Renal cortical epithelial cell (primary cell): Measurements from ENCODE around the gene RALGPS1. TPM values are rescaled to one million over a fixed set of nuclear protein-coding genes. Genes with fewer than 3 reads are reported as not detected.
A peak's percentile ranks its signal among the peaks of the same experiment; 100 is the strongest.

Experiments
- DNase-seq: peaks from one replicate; pipeline ENCODE4 v3.0.0-alpha.2; 2011; ENCODE audit warnings: low read depth
- total RNA-seq: library from RNA; depleted of rRNA; stranded (reverse); fragments of >200 nt; gene quantifications from 2 replicates; pipeline ENCODE4 v1.2.3, GENCODE V29; 2014

The RALGPS1 gene
- 1.4 and 5.4 TPM in 2 replicates for total RNA-seq

- peak; percentile 81 for DNase-seq
Measured at GRCh38 chr9:126914458-126915280, at the start of gene RALGPS1. Gene RALGPS1, plus strand, starts transcription at chr9:126914782. Its CDS starts 47,508 bp downstream, at chr9:126962290.

- no peak for DNase-seq
Measured at GRCh38 chr9:126869368-126869767, 45.2 kb upstream of the RALGPS1 start.

GRCh38 chr9:126872516-126872915 is 42.1 kb upstream of the RALGPS1 start:
- DNase-seq: no peak

- no peak for DNase-seq
Measured at GRCh38 chr9:126874546-126875314, 39.9 kb upstream of the RALGPS1 start.

- DNase-seq: no peak
Measured at GRCh38 chr9:126875756-126876510, 38.6 kb upstream of the RALGPS1 start.

GRCh38 chr9:126876531-126876930 is 38.1 kb upstream of the RALGPS1 start:
- no peak for DNase-seq

- DNase-seq: no peak
Measured at GRCh38 chr9:126877418-126877817, 37.2 kb upstream of the RALGPS1 start.

- DNase-seq: no peak
Measured at GRCh38 chr9:126879288-126879687, 35.3 kb upstream of the RALGPS1 start.

GRCh38 chr9:126880226-126880946 is 34.2 kb upstream of the RALGPS1 start:
- no peak for DNase-seq

GRCh38 chr9:126880947-126881332 is 33.6 kb upstream of the RALGPS1 start:
- DNase-seq: no peak

GRCh38 chr9:126882746-126883145 is 31.8 kb upstream of the RALGPS1 start:
- no peak for DNase-seq

GRCh38 chr9:126883636-126884035 is 30.9 kb upstream of the RALGPS1 start:
- peak; percentile 83 for DNase-seq

- peak; percentile 61 for DNase-seq
Measured at GRCh38 chr9:126885131-126885641, 29.4 kb upstream of the RALGPS1 start.

GRCh38 chr9:126886034-126886822 is 28.4 kb upstream of the RALGPS1 start:
- DNase-seq: no peak

GRCh38 chr9:126886897-126887296 is 27.7 kb upstream of the RALGPS1 start:
- DNase-seq: no peak

- no peak for DNase-seq
Measured at GRCh38 chr9:126891676-126892075, 22.9 kb upstream of the RALGPS1 start.

- peak; percentile 20 for DNase-seq
Measured at GRCh38 chr9:126893079-126893478, 21.5 kb upstream of the RALGPS1 start.

- DNase-seq: no peak
Measured at GRCh38 chr9:126894052-126894603, 20.5 kb upstream of the RALGPS1 start.

- DNase-seq: no peak
Measured at GRCh38 chr9:126902210-126902609, 12.4 kb upstream of the RALGPS1 start.

GRCh38 chr9:126904586-126904985 is 10.0 kb upstream of the RALGPS1 start:
- DNase-seq: no peak
